Keratinocyte (primary cell): ENCODE measurements around the gene GXYLT1.

ENCODE experiments used
- CTCF ChIP-seq, 3 experiments: IDR thresholded peaks in 1 of 3; conservative IDR thresholded peaks in 1 of 3; optimal IDR thresholded peaks in 1 of 3; 2 replicates in 2 of 3; 3 replicates in 1 of 3; pipeline versions ENCODE3 to v1.5.1; 2011; ENCODE audit warnings: low read length in 3 of 3, mild to moderate bottlenecking in 3 of 3, moderate library complexity in 2 of 3, control low read depth in 1 of 3, inconsistent platforms in 1 of 3; ENCODE audit not compliant: insufficient read depth in 2 of 3; ENCODE audit errors: extremely low read depth in 1 of 3
- EZH2 ChIP-seq: IDR thresholded peaks from one replicate; pipeline ENCODE4 v1.6.1; 2012; ENCODE audit warnings: inconsistent platforms, mild to moderate bottlenecking, low read length, moderate library complexity

GRCh38 chr12:42145552-42146215, 1.0 kb upstream of the GXYLT1 start:
- TF ChIP-seq CTCF (optimal IDR thresholded peaks at IDR 0.05 in 1 of 3, IDR thresholded peaks at IDR 0.05 in 1 of 3, conservative IDR thresholded peaks at IDR 0.05 in 1 of 3; ENCODE audit: extremely low read depth in 1 of 3, insufficient read depth in 2 of 3, low read length in 3 of 3) (peak in 1 of 3 experiments; percentile 5), EZH2 (no peak)
